A673 (cell line): ENCODE data around the gene GRHL3. TPM values are rescaled to one million over a fixed set of nuclear protein-coding genes. Genes with fewer than 3 reads are reported as not detected.

Experiments
- BruUV-seq: library from RNA; stranded (reverse); fragments of 400-500 nt; replicated peaks from 2 replicates; lab custom pipeline; 2021; lab: Mats Ljungman, UMichigan
- CTCF ChIA-PET: fragments of 300-600 bp; sonication (Branson Sonifier 250); formaldehyde crosslinking; loops from one replicate; lab custom pipeline; 2022; ENCODE audit warnings: antibody characterized with exemption; lab: Charles Lee
- POLR2A ChIA-PET: fragments of 300-600 bp; sonication (Branson Sonifier 250); formaldehyde crosslinking; loops from one replicate; lab custom pipeline; 2022; ENCODE audit warnings: antibody characterized with exemption; ENCODE audit not compliant: low non-redundant PET; lab: Charles Lee
- DNase-seq: peaks from one replicate; pipeline ENCODE4 v3.0.0-alpha.2; 2015; ENCODE audit warnings: low spot score
- H3K27ac ChIP-seq: fragments of 200-600 bp; sonication (generic); 2 replicates; pipeline ENCODE4 v1.5.1; 2016; ENCODE audit warnings: mixed run types, low read depth, mild to moderate bottlenecking, mixed read lengths, antibody characterized with exemption, low read length; ENCODE audit not compliant: poor library complexity, severe bottlenecking
- H3K27me3 ChIP-seq: fragments of 200-600 bp; sonication (generic); replicated peaks from 2 replicates; pipeline ENCODE4 v1.6.1; 2017; ENCODE audit warnings: mixed run types, low read depth, mild to moderate bottlenecking, mixed read lengths, antibody characterized with exemption, low read length; ENCODE audit not compliant: insufficient read depth, poor library complexity
- H3K36me3 ChIP-seq: fragments of 200-600 bp; sonication (generic); 2 replicates; pipeline ENCODE4 v1.6.1; 2016; ENCODE audit warnings: mixed run types, mild to moderate bottlenecking, mixed read lengths, antibody characterized with exemption, low read length; ENCODE audit not compliant: insufficient read depth, poor library complexity, severe bottlenecking
- H3K4me1 ChIP-seq: fragments of 200-600 bp; sonication (generic); 2 replicates; pipeline ENCODE4 v1.6.1; 2017; ENCODE audit warnings: mixed run types, mild to moderate bottlenecking, mixed read lengths, antibody characterized with exemption, low read length; ENCODE audit not compliant: insufficient read depth, poor library complexity, severe bottlenecking
- H3K4me3 ChIP-seq: fragments of 200-600 bp; sonication (generic); 2 replicates; pipeline ENCODE4 v1.5.1; 2016; ENCODE audit warnings: low read depth, mixed run types, mild to moderate bottlenecking, mixed read lengths, low read length; ENCODE audit not compliant: poor library complexity, severe bottlenecking
- H3K9me3 ChIP-seq: fragments of 200-600 bp; sonication (generic); 2 replicates; pipeline ENCODE4 v1.6.1; 2016; ENCODE audit warnings: mixed run types, low read depth, mild to moderate bottlenecking, mixed read lengths, antibody characterized with exemption, low read length; ENCODE audit not compliant: poor library complexity, severe bottlenecking
- EZH2 ChIP-seq: fragments of 200-600 bp; sonication (generic); IDR thresholded peaks from 2 replicates; pipeline ENCODE4 v1.6.1; 2017; ENCODE audit warnings: borderline replicate concordance, low read depth, mild to moderate bottlenecking, mixed read lengths, antibody characterized with exemption, low read length; ENCODE audit not compliant: poor library complexity, severe bottlenecking
- intact Hi-C: fragments of 100-400 bp; cut with micrococcal nuclease; formaldehyde crosslinking; loops from one replicate; pipeline ENCODE4 v1.10.0; 2022; ENCODE audit not compliant: unreplicated experiment
- total RNA-seq: library from RNA; stranded (reverse); gene quantifications from 2 replicates; pipeline ENCODE4 v1.2.3, GENCODE V29; 2021
- TF ChIP-seq, protein P1 (sequence below): fragments of 300-800, 200-600 bp; sonication (generic); conservative IDR thresholded peaks from 2 replicates; pipeline ENCODE4 v1.5.1; 2017; ENCODE audit warnings: low read depth, mild to moderate bottlenecking, antibody characterized with exemption, low read length, moderate library complexity, mixed read lengths

GRHL3 gene
- total RNA-seq, 1 experiment from 2014 or later = not detected

DNA sequence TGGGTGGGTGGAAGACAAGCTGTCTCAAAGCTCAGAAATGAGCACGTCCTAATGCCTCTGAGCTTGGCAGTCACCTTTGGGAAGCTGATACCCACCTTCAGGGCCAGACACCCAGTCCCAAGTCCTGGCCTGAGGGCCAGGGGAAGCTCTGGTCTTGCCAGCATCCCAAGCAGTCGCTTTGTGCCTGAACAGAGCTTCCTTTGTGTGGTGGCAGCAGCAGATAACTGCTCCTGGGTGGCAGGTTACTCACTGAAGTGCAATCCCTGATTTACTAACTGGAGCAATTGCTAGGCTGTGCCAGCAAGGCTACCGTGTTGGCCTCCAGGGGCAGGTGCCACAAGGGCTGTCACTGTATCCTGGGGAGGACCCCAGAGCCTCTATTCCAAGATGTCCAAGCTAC is 40.4 kb upstream of the GRHL3 start:
- POLR2A ChIA-PET = no interaction called here
- BruUV-seq = no TSS peak

DNA sequence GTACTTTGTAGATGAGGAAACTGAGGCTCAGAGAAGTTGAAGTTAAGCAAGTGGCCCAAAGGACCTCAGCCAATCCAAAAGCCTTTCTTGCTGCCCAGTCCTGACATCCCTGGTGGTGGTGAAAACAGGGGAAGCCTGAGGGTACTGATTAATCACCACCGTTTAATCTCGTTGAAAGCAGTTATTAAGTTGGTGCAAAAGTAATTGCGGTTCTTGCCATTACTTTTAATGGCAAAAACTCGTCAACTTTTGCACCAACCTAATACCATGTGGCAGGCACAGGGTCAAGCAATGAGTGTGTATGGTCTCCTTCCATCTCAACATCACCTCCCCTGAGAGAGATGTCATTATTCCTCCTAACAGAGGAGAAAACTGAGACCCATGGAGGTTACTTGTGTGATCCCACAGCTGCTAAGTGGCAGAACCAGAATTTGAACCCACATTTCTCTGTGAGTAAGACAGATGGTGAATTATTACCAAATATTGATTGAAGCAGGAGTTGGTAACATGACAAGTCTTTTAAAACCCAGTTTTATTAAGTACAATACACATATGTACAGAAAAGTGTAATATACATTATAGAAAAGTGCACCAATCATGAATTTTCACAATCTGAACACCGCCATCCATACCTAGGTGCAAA is 39.4 kb upstream of the GRHL3 start:
- DNase-seq = no peak
- no peak overlapping the region for H3K4me3 ChIP-seq
- no peaks in the 10 kb centered on the region for H3K4me1 ChIP-seq
- H3K27ac ChIP-seq = no peak overlapping the region
- H3K9me3 ChIP-seq = no peaks in the 10 kb centered on the region
- BruUV-seq = no TSS peak
- CTCF ChIA-PET = no interaction called here
- POLR2A ChIA-PET = no interaction called here
- intact Hi-C loops = no loop called here
- TF ChIP-seq, protein P1, sequence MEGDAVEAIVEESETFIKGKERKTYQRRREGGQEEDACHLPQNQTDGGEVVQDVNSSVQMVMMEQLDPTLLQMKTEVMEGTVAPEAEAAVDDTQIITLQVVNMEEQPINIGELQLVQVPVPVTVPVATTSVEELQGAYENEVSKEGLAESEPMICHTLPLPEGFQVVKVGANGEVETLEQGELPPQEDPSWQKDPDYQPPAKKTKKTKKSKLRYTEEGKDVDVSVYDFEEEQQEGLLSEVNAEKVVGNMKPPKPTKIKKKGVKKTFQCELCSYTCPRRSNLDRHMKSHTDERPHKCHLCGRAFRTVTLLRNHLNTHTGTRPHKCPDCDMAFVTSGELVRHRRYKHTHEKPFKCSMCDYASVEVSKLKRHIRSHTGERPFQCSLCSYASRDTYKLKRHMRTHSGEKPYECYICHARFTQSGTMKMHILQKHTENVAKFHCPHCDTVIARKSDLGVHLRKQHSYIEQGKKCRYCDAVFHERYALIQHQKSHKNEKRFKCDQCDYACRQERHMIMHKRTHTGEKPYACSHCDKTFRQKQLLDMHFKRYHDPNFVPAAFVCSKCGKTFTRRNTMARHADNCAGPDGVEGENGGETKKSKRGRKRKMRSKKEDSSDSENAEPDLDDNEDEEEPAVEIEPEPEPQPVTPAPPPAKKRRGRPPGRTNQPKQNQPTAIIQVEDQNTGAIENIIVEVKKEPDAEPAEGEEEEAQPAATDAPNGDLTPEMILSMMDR = no peak
- no peak for TF ChIP-seq EZH2
- no peaks in the 10 kb centered on the region for H3K27me3 ChIP-seq
- no peaks in the 10 kb centered on the region for H3K36me3 ChIP-seq

More for the DNA sequence above, 40.4 kb upstream of the GRHL3 start:
- DNase-seq = no peak
- intact Hi-C loops = no loop called here
- no peaks in the 10 kb centered on the region for H3K4me1 ChIP-seq
- TF ChIP-seq, protein P1 = no peak
- no peak for TF ChIP-seq EZH2
- CTCF ChIA-PET = no interaction called here
- H3K27me3 ChIP-seq = no peaks in the 10 kb centered on the region
- no peaks in the 10 kb centered on the region for H3K36me3 ChIP-seq
- H3K9me3 ChIP-seq = no peaks in the 10 kb centered on the region
- H3K27ac ChIP-seq = no peak overlapping the region
- no peak overlapping the region for H3K4me3 ChIP-seq

DNA sequence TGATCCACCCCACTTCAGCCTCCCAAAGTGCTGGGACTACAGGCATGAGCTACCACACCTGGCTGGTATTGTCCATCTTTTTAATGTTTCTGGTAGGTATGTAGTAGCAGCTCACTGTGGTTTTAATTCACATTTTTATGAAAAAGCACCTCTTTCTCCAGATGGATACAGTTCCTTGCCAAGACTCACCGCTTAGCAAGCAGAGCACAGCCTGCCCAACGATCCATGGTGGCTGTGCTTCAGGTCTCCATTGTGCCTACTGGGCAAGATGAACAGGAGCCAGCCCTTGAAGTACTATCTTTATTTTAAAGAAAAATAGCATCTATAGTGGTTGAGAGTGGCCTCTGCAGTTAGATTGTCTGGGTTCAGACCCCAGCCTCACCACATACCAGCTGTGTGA is 37.6 kb upstream of the GRHL3 start:
- TF ChIP-seq EZH2 = no peak
- TF ChIP-seq, protein P1 = no peak
- ChIA-PET POLR2A (no interaction called here), CTCF (no interaction called here)
- no peaks in the 10 kb centered on the region for H3K4me1 ChIP-seq
- no peak overlapping the region for H3K4me3 ChIP-seq
- no peak overlapping the region for H3K27ac ChIP-seq
- H3K9me3 ChIP-seq = no peaks in the 10 kb centered on the region
- DNase-seq = no peak
- H3K36me3 ChIP-seq = no peaks in the 10 kb centered on the region
- intact Hi-C loops = no loop called here
- no peaks in the 10 kb centered on the region for H3K27me3 ChIP-seq
- BruUV-seq = no TSS peak
